IMR-90 (cell line): ENCODE results near the gene MLYCD. TPM values are rescaled to one million over a fixed set of nuclear protein-coding genes. Genes with fewer than 3 reads are reported as not detected.

ENCODE experiments used
- ATAC-seq: fragments of 200-7000 bp; cut with Tn5 transposase; 2 replicates; pipeline ENCODE4 v1.9.1; 2020; ENCODE audit warnings: low read depth, mild to moderate bottlenecking, moderate library complexity
- BruUV-seq: library from RNA; stranded (reverse); fragments of 400-500 nt; replicated peaks from 2 replicates; lab custom pipeline; 2021; lab: Mats Ljungman, UMichigan
- CTCF ChIA-PET: fragments of 300-600 bp; formaldehyde crosslinking; extraction: SDS; loops from one replicate; lab custom pipeline; 2021; ENCODE audit warnings: antibody characterized with exemption; lab: Yijun Ruan, JAX
- POLR2A ChIA-PET: fragments of 300-600 bp; sonication (Branson Sonifier 250); formaldehyde crosslinking; loops from one replicate; lab custom pipeline; 2022; ENCODE audit warnings: antibody characterized with exemption; ENCODE audit not compliant: unreplicated experiment; lab: Charles Lee
- DNase-seq: peaks from one replicate; pipeline ENCODE4 v3.0.0; 2013
- H2AFZ ChIP-seq: replicated peaks from 2 replicates; pipeline ENCODE3; 2013; ENCODE audit warnings: low read length, mild to moderate bottlenecking; ENCODE audit not compliant: poor library complexity
- H2AK5ac ChIP-seq: 2 replicates; pipeline ENCODE4 v1.6.1; 2013; ENCODE audit warnings: low read depth, low read length, inconsistent platforms
- H2AK9ac ChIP-seq: replicated peaks from 2 replicates; pipeline ENCODE3; 2013; ENCODE audit warnings: mild to moderate bottlenecking, low read depth, low read length, moderate library complexity; ENCODE audit not compliant: poor library complexity
- H2BK120ac ChIP-seq: 2 replicates; pipeline ENCODE4 v1.6.1; 2013; ENCODE audit warnings: low read depth, low read length, inconsistent platforms
- H2BK15ac ChIP-seq: 3 replicates; pipeline ENCODE4 v1.6.1; 2013; ENCODE audit warnings: low read depth, low read length, inconsistent platforms
- H2BK20ac ChIP-seq: 2 replicates; pipeline ENCODE4 v1.6.1; 2013; ENCODE audit warnings: low read depth, mild to moderate bottlenecking, inconsistent platforms, low read length, moderate library complexity
- H2BK5ac ChIP-seq: 2 replicates; pipeline ENCODE4 v1.6.1; 2013; ENCODE audit warnings: mild to moderate bottlenecking, low read depth, low read length, inconsistent platforms; ENCODE audit not compliant: poor library complexity, severe bottlenecking
- H3K14ac ChIP-seq: replicated peaks from 2 replicates; pipeline ENCODE4 v1.6.1; 2013; ENCODE audit warnings: low read depth, low read length, inconsistent platforms
- H3K18ac ChIP-seq: 2 replicates; pipeline ENCODE4 v1.6.1; 2013; ENCODE audit warnings: low read depth, low read length, control low read depth
- H3K23ac ChIP-seq: 2 replicates; pipeline ENCODE4 v1.6.1; 2013; ENCODE audit warnings: low read depth, low read length, inconsistent platforms
- H3K27ac ChIP-seq: 2 replicates; pipeline ENCODE4 v1.5.1; 2013; ENCODE audit warnings: mild to moderate bottlenecking, control low read depth, low read length; ENCODE audit not compliant: insufficient read depth
- H3K27me3 ChIP-seq: 2 replicates; pipeline ENCODE4 v1.6.1; 2013; ENCODE audit warnings: low read length; ENCODE audit not compliant: control insufficient read depth, insufficient read depth
- H3K36me3 ChIP-seq: 2 replicates; pipeline ENCODE4 v1.6.1; 2013; ENCODE audit warnings: low read length, mixed read lengths; ENCODE audit not compliant: control insufficient read depth, insufficient read depth
- H3K4ac ChIP-seq: 2 replicates; pipeline ENCODE4 v1.6.1; 2013; ENCODE audit warnings: low read depth, low read length, inconsistent platforms
- H3K4me1 ChIP-seq: 2 replicates; pipeline ENCODE4 v1.6.1; 2013; ENCODE audit warnings: low read length, mixed read lengths; ENCODE audit not compliant: control insufficient read depth, insufficient read depth
- H3K4me2 ChIP-seq: 2 replicates; pipeline ENCODE4 v1.6.1; 2013; ENCODE audit warnings: low read depth, mild to moderate bottlenecking, control low read depth, low read length, moderate library complexity
- H3K4me3 ChIP-seq: 2 replicates; pipeline ENCODE4 v1.5.1; 2013; ENCODE audit warnings: low read depth, mild to moderate bottlenecking, control low read depth, low read length, moderate library complexity; ENCODE audit not compliant: insufficient read depth
- H3K56ac ChIP-seq: 2 replicates; pipeline ENCODE4 v1.6.1; 2013; ENCODE audit warnings: low read length, inconsistent platforms; ENCODE audit not compliant: insufficient read depth; ENCODE audit errors: extremely low read depth
- H3K79me1 ChIP-seq, 2 experiments: 2 replicates each; pipeline ENCODE4 v1.6.1; 2013; ENCODE audit warnings: low read length in 2 of 2, inconsistent platforms in 1 of 2, low read depth in 1 of 2
- H3K9ac ChIP-seq: 2 replicates; pipeline ENCODE4 v1.6.1; 2013; ENCODE audit warnings: low read depth, low read length, control low read depth
- H3K9me1 ChIP-seq: 2 replicates; pipeline ENCODE4 v1.6.1; 2013; ENCODE audit warnings: low read length, inconsistent platforms; ENCODE audit not compliant: insufficient read depth
- H3K9me3 ChIP-seq: 2 replicates; pipeline ENCODE4 v1.6.1; 2013; ENCODE audit warnings: low read length; ENCODE audit not compliant: control insufficient read depth, insufficient read depth
- H4K20me1 ChIP-seq: 2 replicates; pipeline ENCODE4 v1.6.1; 2013; ENCODE audit warnings: low read length, inconsistent platforms; ENCODE audit not compliant: insufficient read depth
- H4K5ac ChIP-seq: 2 replicates; pipeline ENCODE4 v1.6.1; 2013; ENCODE audit warnings: mild to moderate bottlenecking, low read depth, low read length, control low read depth
- H4K8ac ChIP-seq, 2 experiments: 2 replicates each; pipeline ENCODE4 v1.6.1; 2013; ENCODE audit warnings: low read depth in 2 of 2, low read length in 2 of 2, control low read depth in 1 of 2, inconsistent platforms in 1 of 2
- H4K91ac ChIP-seq: 2 replicates; pipeline ENCODE4 v1.6.1; 2013; ENCODE audit warnings: low read depth, low read length, inconsistent platforms; ENCODE audit not compliant: insufficient read depth
- BHLHE40 ChIP-seq: fragments of 150-350 bp; IDR thresholded peaks from 2 replicates; pipeline ENCODE4 v1.6.1; 2016; ENCODE audit warnings: mild to moderate bottlenecking, low read depth, low read length
- CEBPB ChIP-seq: IDR thresholded peaks from 2 replicates; pipeline ENCODE4 v1.6.1; 2012; ENCODE audit warnings: low read depth, low read length, improper control_type of control experiment
- CHD1 ChIP-seq: IDR thresholded peaks from 2 replicates; pipeline ENCODE4 v1.6.1; 2012; ENCODE audit warnings: low read depth, low read length, improper control_type of control experiment
- FOS ChIP-seq: fragments of 150-350 bp; IDR thresholded peaks from 2 replicates; pipeline ENCODE4 v1.6.1; 2016; ENCODE audit warnings: low read depth, low read length
- MAFK ChIP-seq: IDR thresholded peaks from 2 replicates; pipeline ENCODE4 v1.6.1; 2012; ENCODE audit warnings: low read depth, low read length, improper control_type of control experiment
- MAZ ChIP-seq: IDR thresholded peaks from 2 replicates; pipeline ENCODE4 v1.6.1; 2012; ENCODE audit warnings: low read depth, mild to moderate bottlenecking, low read length, improper control_type of control experiment, moderate library complexity, borderline replicate concordance
- MXI1 ChIP-seq: IDR thresholded peaks from 2 replicates; pipeline ENCODE4 v1.6.1; 2012; ENCODE audit warnings: low read depth, mild to moderate bottlenecking, low read length, moderate library complexity, borderline replicate concordance
- POLR2A ChIP-seq: IDR thresholded peaks from 2 replicates; pipeline ENCODE4 v1.6.1; 2012; ENCODE audit warnings: mild to moderate bottlenecking, low read depth, low read length
- RAD21 ChIP-seq: IDR thresholded peaks from 2 replicates; pipeline ENCODE4 v1.6.1; 2012; ENCODE audit warnings: low read length, improper control_type of control experiment
- RCOR1 ChIP-seq: IDR thresholded peaks from 2 replicates; pipeline ENCODE4 v1.6.1; 2012; ENCODE audit warnings: mild to moderate bottlenecking, low read length, improper control_type of control experiment; ENCODE audit not compliant: insufficient replicate concordance
- RFX5 ChIP-seq: IDR thresholded peaks from 2 replicates; pipeline ENCODE4 v1.8.0; 2012; ENCODE audit warnings: low read depth, mild to moderate bottlenecking, low read length, moderate library complexity
- SMC3 ChIP-seq: fragments of 150-350 bp; IDR thresholded peaks from 2 replicates; pipeline ENCODE4 v1.6.1; 2016; ENCODE audit warnings: low read depth, mild to moderate bottlenecking, antibody characterized with exemption, low read length, moderate library complexity
- WGBS, 2 experiments: methylation state at CpG; one replicate each; pipeline versions ENCODE4 v1.1.5 to v1.1.7; 2013; ENCODE audit warnings: missing lambda C conversion rate in 2 of 2; ENCODE audit not compliant: insufficient read length in 1 of 2; ENCODE audit errors: extremely low coverage in 2 of 2; 5-methylcytosine and 5-hydroxymethylcytosine counted together
- dilution Hi-C: fragments of 300-500 bp; cut with HindIII; formaldehyde crosslinking; loops from one replicate; pipeline ENCODE4 v1.14.3; 2018; ENCODE audit warnings: low sequenced_read_pairs; ENCODE audit not compliant: unreplicated experiment
- in situ Hi-C: fragments of 300-500 bp; cut with MboI; formaldehyde crosslinking; loops from 3 replicates; pipeline ENCODE4 v1.14.3; 2019; ENCODE audit warnings: low sequenced_read_pairs, inconsistent platforms, mixed read lengths
- intact Hi-C: fragments of 100-400 bp; cut with micrococcal nuclease; formaldehyde crosslinking; loops from 2 replicates; pipeline ENCODE4 v1.10.0; 2022
- polyA plus RNA-seq, 3 experiments: library from polyadenylated mRNA; depleted of rRNA; stranded (reverse); fragments of >200 nt; gene quantifications; 2 replicates each; pipeline ENCODE4 v1.2.3, GENCODE V29; 2012; ENCODE audit warnings: low replicate concordance in 1 of 3
- total RNA-seq: library from RNA; depleted of rRNA; stranded (reverse); fragments of >200 nt; gene quantifications from 2 replicates; pipeline ENCODE4 v1.2.3, GENCODE V29; 2012
- TF ChIP-seq, protein P1 (sequence below): conservative IDR thresholded peaks from 2 replicates; pipeline ENCODE4 v1.5.1; 2012; ENCODE audit warnings: mild to moderate bottlenecking, low read depth, low read length, improper control_type of control experiment
- TF ChIP-seq, protein P2 (sequence below): fragments of 150-350 bp; IDR thresholded peaks from 2 replicates; pipeline ENCODE4 v1.6.1; 2017; ENCODE audit warnings: mild to moderate bottlenecking, antibody characterized with exemption, low read length, low read depth

The MLYCD gene
- total and polyA plus RNA-seq, 2 of the 4 experiments (the other 2 are of a cell fraction) = 1.9 to 2.7 TPM

DNA sequence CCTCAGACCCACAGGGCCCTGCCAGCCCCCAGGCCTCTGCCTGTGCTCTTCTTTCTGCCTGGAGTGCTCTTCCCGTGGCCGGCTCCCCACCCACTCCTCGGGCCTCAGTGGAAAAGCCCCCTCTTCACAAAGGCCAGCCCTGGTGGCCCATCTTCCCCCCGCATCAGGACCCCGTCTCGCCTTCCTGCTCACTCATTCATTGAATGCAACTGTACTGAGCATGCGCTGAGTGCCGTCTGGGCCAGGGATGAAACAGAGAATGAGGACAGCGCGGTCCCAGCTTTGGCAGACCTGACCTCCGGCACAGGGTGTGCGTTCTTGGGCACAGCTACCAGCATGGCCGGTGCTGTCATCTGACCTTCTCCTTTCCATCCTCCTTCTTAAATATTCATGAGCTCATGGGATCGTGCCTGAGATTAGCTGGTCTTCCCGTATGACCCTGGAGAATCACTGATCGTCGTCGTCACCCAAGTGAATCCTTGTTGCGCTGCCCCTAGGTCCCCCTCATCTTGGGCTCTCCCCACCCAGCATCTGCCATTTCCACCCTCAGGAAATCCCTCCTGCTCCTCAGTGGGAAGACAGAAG is 37.8 kb downstream of the MLYCD start:
- Histone ChIP-seq H3K27ac (no peak overlapping the region), H3K18ac (no peak overlapping the region), H4K5ac (no peak overlapping the region), H2BK15ac (no peak overlapping the region), H3K4me3 (no peak overlapping the region), H3K4me1 (peaks cover 6% of the 10 kb centered on the region), H3K79me1 (no peaks in the 10 kb centered on the region), H2AK5ac (no peak overlapping the region), H3K23ac (no peak overlapping the region), H2BK120ac (no peak overlapping the region), H3K27me3 (no peaks in the 10 kb centered on the region; the same call in 1 of the 2 replicates), H3K4me2 (no peak overlapping the region), H3K9me3 (no peaks in the 10 kb centered on the region), H3K9ac (no peak overlapping the region), H3K36me3 (no peaks in the 10 kb centered on the region), H2AK9ac (no peak overlapping the region), H4K20me1 (no peaks in the 10 kb centered on the region), H3K9me1 (no peaks in the 10 kb centered on the region; the same call in 1 of the 2 replicates), H3K56ac (no peak overlapping the region), H4K8ac (no peak overlapping the region), H2BK5ac (no peak overlapping the region), H4K91ac (no peak overlapping the region), H2BK20ac (no peak overlapping the region), H3K14ac (no peak overlapping the region), H3K4ac (no peak overlapping the region), H2AFZ (no peak overlapping the region)
- ATAC-seq (no peak), DNase-seq (no peak)
- in situ Hi-C loops (no loop called here), dilution Hi-C loops (no loop called here), intact Hi-C loops (no loop called here)
- CTCF ChIA-PET = interaction anchor here (0.6 kb wide), 1 partner anchor 368 kb away, joined by 3 read pairs; no protein-coding TSS in a partner anchor
- TF ChIP-seq RFX5 = no peak
- no peak for TF ChIP-seq MAFK
- TF ChIP-seq BHLHE40 = no peak
- no peak for TF ChIP-seq RCOR1
- no peak for TF ChIP-seq CHD1
- TF ChIP-seq, protein P1, sequence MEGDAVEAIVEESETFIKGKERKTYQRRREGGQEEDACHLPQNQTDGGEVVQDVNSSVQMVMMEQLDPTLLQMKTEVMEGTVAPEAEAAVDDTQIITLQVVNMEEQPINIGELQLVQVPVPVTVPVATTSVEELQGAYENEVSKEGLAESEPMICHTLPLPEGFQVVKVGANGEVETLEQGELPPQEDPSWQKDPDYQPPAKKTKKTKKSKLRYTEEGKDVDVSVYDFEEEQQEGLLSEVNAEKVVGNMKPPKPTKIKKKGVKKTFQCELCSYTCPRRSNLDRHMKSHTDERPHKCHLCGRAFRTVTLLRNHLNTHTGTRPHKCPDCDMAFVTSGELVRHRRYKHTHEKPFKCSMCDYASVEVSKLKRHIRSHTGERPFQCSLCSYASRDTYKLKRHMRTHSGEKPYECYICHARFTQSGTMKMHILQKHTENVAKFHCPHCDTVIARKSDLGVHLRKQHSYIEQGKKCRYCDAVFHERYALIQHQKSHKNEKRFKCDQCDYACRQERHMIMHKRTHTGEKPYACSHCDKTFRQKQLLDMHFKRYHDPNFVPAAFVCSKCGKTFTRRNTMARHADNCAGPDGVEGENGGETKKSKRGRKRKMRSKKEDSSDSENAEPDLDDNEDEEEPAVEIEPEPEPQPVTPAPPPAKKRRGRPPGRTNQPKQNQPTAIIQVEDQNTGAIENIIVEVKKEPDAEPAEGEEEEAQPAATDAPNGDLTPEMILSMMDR = no peak
- no peak for TF ChIP-seq RAD21
- TF ChIP-seq CEBPB = no peak
- no peak for TF ChIP-seq MAZ
- no peak for TF ChIP-seq POLR2A
- TF ChIP-seq MXI1 = no peak
- TF ChIP-seq, protein P2, sequence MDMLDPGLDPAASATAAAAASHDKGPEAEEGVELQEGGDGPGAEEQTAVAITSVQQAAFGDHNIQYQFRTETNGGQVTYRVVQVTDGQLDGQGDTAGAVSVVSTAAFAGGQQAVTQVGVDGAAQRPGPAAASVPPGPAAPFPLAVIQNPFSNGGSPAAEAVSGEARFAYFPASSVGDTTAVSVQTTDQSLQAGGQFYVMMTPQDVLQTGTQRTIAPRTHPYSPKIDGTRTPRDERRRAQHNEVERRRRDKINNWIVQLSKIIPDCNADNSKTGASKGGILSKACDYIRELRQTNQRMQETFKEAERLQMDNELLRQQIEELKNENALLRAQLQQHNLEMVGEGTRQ = no peak
- no peak for TF ChIP-seq FOS
- TF ChIP-seq SMC3 = no peak
- no TSS peak for BruUV-seq
- WGBS, 2 experiments = 81% methylated on average over 7 of the region's 19 CpGs; no CpG with 5 or more reads in 1 of the 2 experiments
- POLR2A ChIA-PET = interaction anchor here (1.5 kb wide), 1 partner anchor 9 kb away, joined by 3 read pairs; no protein-coding TSS in a partner anchor
